Measurements from ENCODE around the gene ANKRD44. TPM values are rescaled to one million over a fixed set of nuclear protein-coding genes. Genes with fewer than 3 reads are reported as not detected.
A peak's percentile ranks its signal among the peaks of the same experiment; 100 is the strongest.

ANKRD44 gene
- total and polyA plus RNA-seq, 8 donors = 23.2 to 52.6 (median 29.8) TPM

DNA sequence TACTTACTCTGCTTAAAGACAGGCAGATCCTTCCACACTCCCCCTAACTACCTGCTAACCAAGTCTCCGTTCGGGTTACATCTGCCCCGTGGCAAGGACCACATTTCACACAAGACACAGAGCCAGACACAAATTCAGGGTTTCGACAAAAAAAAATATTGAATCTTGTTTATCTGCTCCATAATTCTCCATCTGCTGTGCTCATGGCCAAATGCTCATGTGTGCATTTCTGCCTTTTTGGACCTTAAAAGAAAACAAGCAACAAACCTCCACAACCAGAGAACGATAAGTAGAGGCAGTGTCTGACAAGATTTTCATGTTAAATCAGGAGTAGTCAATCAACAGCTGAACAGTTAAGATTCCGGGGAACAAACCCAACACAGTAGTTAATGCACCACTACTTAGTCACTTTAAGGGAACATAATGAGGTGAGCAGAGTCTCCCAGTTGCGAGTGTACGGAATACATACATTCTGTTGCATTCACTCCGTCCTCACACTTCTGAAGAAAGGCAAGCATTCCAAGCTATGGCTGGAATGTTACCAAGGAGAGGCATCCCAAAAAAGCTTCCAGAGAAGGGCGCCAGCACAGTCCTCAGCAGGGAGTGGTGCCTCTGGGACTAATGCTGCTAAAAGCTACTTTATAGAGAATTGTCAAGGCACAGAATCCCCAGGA is 121.0 kb downstream of the ANKRD44 start:
- H3K36me3 ChIP-seq = peaks cover 0 to 3% of the 10 kb centered on the region in 2 donors
- H3K27ac ChIP-seq = no peak overlapping the region
- peaks cover 12 to 16% of the 10 kb centered on the region in 2 donors for H3K4me1 ChIP-seq
- no peaks in the 10 kb centered on the region for H3K9me3 ChIP-seq
- no peak for DNase-seq
- H3K27me3 ChIP-seq = no peaks in the 10 kb centered on the region
- no peak overlapping the region for H3K4me3 ChIP-seq
- TF ChIP-seq, protein P1, sequence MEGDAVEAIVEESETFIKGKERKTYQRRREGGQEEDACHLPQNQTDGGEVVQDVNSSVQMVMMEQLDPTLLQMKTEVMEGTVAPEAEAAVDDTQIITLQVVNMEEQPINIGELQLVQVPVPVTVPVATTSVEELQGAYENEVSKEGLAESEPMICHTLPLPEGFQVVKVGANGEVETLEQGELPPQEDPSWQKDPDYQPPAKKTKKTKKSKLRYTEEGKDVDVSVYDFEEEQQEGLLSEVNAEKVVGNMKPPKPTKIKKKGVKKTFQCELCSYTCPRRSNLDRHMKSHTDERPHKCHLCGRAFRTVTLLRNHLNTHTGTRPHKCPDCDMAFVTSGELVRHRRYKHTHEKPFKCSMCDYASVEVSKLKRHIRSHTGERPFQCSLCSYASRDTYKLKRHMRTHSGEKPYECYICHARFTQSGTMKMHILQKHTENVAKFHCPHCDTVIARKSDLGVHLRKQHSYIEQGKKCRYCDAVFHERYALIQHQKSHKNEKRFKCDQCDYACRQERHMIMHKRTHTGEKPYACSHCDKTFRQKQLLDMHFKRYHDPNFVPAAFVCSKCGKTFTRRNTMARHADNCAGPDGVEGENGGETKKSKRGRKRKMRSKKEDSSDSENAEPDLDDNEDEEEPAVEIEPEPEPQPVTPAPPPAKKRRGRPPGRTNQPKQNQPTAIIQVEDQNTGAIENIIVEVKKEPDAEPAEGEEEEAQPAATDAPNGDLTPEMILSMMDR (IDR thresholded peaks at IDR 0.05) = no peak
- ATAC-seq = no peak
- intact Hi-C loops (cut with DNase I) = loop anchor here in 1 of 2 donors (10.0 kb wide), 1 partner anchor 115 kb away; no protein-coding TSS in a partner anchor

DNA sequence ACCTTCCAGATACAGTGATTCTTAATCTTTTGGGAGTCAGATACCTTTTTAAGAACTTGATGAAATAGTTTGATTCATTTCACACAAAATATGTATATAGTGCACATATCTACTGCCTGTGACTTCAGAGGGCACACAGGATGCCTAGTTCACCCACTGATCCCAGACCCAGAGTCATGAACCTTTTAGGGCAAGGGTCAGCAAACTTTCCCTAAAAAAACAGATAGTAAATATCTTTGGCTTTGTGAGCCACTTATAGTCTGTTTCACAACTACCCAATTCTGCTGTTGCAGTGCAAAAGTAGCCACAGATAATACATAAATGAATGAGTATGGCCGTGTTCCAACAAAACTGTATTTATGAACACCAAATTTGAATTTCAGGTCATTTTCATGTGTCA is 124.9 kb downstream of the ANKRD44 start:
- Histone ChIP-seq H3K4me1 (peaks cover 3 to 8% of the 10 kb centered on the region in 2 donors), H3K27me3 (no peaks in the 10 kb centered on the region), H3K36me3 (peaks cover 0 to 6% of the 10 kb centered on the region in 2 donors), H3K4me3 (no peak overlapping the region), H3K27ac (no peak overlapping the region), H3K9me3 (no peaks in the 10 kb centered on the region)
- ATAC-seq (no peak), DNase-seq (no peak)
- TF ChIP-seq, protein P1 (IDR thresholded peaks at IDR 0.05) = no peak
- intact Hi-C loops (cut with DNase I) = no loop called here

DNA sequence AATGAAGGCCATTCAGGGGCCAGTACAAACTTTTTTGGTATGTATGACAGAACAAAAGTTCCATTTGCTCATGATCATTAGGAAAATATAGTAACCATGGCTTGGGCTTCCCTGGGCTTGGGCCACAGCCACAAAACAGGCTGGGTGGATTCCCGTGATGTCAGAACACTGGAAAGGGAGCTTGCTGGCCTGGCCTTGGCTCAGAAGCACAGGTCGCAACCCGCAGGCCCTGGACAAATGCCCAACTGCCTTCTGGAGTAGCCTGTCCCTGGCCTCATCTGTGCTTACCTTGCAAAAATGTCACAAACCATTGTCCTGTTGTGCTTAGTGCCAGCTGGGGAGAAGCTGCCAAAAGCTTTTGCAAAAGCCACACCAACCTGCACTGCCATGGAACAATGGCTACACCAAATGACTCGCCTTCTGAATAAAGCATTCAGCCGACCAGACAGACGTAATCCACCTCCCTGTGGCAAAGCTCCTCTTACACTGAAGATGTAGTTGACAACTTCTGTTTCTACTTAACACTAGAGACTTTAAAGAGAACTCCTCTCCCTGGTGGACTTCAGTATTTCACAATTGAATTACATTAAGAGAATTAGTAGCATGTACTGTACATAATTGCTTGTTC is 125.5 kb downstream of the ANKRD44 start:
- Histone ChIP-seq H3K36me3 (peaks cover 0 to 6% of the 10 kb centered on the region in 2 donors), H3K9me3 (no peaks in the 10 kb centered on the region), H3K4me1 (peaks cover 3 to 8% of the 10 kb centered on the region in 2 donors), H3K27ac (no peak overlapping the region), H3K4me3 (no peak overlapping the region), H3K27me3 (no peaks in the 10 kb centered on the region)
- TF ChIP-seq, protein P1 (IDR thresholded peaks at IDR 0.05) = no peak
- DNase-seq = peak in 1 of 4 donors; percentile 58
- intact Hi-C loops (cut with DNase I) = no loop called here
- ATAC-seq = peak; percentile 72

DNA sequence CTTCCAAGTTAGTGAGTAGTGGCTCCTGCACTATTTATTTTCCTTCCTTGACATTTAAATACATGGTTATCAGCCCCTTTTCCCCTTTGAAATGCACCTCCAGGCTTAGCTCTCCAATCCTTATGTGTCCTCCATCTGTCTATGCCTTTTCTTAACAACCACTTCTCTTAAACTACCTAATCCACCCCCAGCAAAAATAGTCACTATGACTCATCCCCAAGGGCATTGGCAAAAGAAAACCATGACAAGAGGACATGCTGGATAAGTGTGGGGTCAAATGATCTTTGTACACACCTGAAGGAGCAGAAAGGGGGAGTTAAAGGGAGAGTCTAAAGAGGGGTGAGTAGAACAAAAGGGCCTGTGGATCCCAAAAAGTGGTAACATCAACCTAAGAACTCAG is 127.2 kb downstream of the ANKRD44 start:
- Histone ChIP-seq H3K4me1 (peaks cover 7 to 8% of the 10 kb centered on the region in 2 donors), H3K36me3 (peaks cover 0 to 6% of the 10 kb centered on the region in 2 donors), H3K27ac (no peak overlapping the region), H3K27me3 (no peaks in the 10 kb centered on the region), H3K9me3 (no peaks in the 10 kb centered on the region), H3K4me3 (no peak overlapping the region)
- TF ChIP-seq, protein P1 (IDR thresholded peaks at IDR 0.05) = no peak
- no peak for ATAC-seq
- intact Hi-C loops (cut with DNase I) = no loop called here
- DNase-seq = no peak

DNA sequence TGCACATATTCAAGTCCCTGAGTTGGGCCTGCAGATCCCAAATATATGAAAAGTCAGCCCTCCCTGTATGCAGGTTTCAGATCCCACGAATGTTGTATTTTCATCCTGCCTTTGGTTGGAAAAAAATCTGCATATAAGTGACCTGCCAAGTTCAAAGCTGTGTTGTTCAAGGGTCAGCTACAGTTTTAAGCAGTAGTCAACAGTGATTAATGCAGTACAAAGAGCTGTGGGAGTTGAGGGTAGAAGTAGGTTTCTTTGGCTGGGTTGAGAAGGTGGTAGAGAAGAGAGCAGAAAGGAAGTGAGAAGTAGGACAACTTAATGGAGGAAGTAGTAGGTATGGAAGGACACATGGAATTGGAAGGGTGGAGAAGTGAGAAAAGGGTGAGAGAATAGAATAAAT is 127.9 kb downstream of the ANKRD44 start:
- DNase-seq (no peak), ATAC-seq (no peak)
- peaks cover 0 to 6% of the 10 kb centered on the region in 2 donors for H3K36me3 ChIP-seq
- TF ChIP-seq, protein P1 (IDR thresholded peaks at IDR 0.05) = no peak
- no peaks in the 10 kb centered on the region for H3K9me3 ChIP-seq
- H3K27me3 ChIP-seq = no peaks in the 10 kb centered on the region
- H3K27ac ChIP-seq = no peak overlapping the region
- no peak overlapping the region for H3K4me3 ChIP-seq
- intact Hi-C loops (cut with DNase I) = no loop called here
- peaks cover 7 to 8% of the 10 kb centered on the region in 2 donors for H3K4me1 ChIP-seq

All from left lung (tissue), 10 donors.